H1 (cell line): ENCODE results near the gene RUFY4. TPM values are rescaled to one million over a fixed set of nuclear protein-coding genes. Genes with fewer than 3 reads are reported as not detected.

Source experiments
- CTCF ChIA-PET: fragments of 300-600 bp; sonication (Branson Sonifier 250); formaldehyde crosslinking; loops from one replicate; lab custom pipeline; 2021; ENCODE audit not compliant: partially characterized antibody; lab: Charles Lee
- POLR2A ChIA-PET: fragments of 300-600 bp; sonication (Branson Sonifier 250); formaldehyde crosslinking; loops from one replicate; lab custom pipeline; 2021; ENCODE audit warnings: inconsistent platforms; ENCODE audit not compliant: partially characterized antibody; lab: Charles Lee
- DNase-seq, 2 experiments: peaks; one replicate each; pipeline versions ENCODE4 v3.0.0 to v3.0.0-alpha.2; 2010 to 2022; ENCODE audit warnings: low spot score in 2 of 2, low read depth in 1 of 2, mixed read lengths in 1 of 2
- FAIRE-seq: peaks from 2 replicates; lab custom pipeline; 2011; peaks lifted over from hg19 to GRCh38; lab: Jason Lieb, UNC
- H2AFZ ChIP-seq: 2 replicates; pipeline ENCODE4 v1.8.1; 2012; ENCODE audit warnings: low read length, inconsistent platforms
- H2AK5ac ChIP-seq: 2 replicates; pipeline ENCODE4 v1.6.1; 2013; ENCODE audit warnings: low read depth, low read length
- H2BK120ac ChIP-seq: replicated peaks from 2 replicates; pipeline ENCODE3; 2013; ENCODE audit warnings: low read depth, low read length, inconsistent platforms
- H2BK12ac ChIP-seq: 2 replicates; pipeline ENCODE4 v1.6.1; 2013; ENCODE audit warnings: low read depth, low read length
- H2BK15ac ChIP-seq: 2 replicates; pipeline ENCODE4 v1.6.1; 2013; ENCODE audit warnings: low read length
- H2BK20ac ChIP-seq: 2 replicates; pipeline ENCODE4 v1.6.1; 2013; ENCODE audit warnings: low read length
- H2BK5ac ChIP-seq: 2 replicates; pipeline ENCODE4 v1.6.1; 2013; ENCODE audit warnings: low read depth, low read length
- H3K14ac ChIP-seq: 2 replicates; pipeline ENCODE4 v1.6.1; 2013; ENCODE audit warnings: inconsistent platforms; ENCODE audit not compliant: insufficient read length
- H3K18ac ChIP-seq: 2 replicates; pipeline ENCODE4 v1.6.1; 2013; ENCODE audit warnings: low read length; ENCODE audit errors: extremely low read depth
- H3K23ac ChIP-seq: 2 replicates; pipeline ENCODE4 v1.6.1; 2013; ENCODE audit warnings: inconsistent platforms; ENCODE audit not compliant: insufficient read length
- H3K23me2 ChIP-seq: 2 replicates; pipeline ENCODE4 v1.6.1; 2013; ENCODE audit warnings: low read depth, low read length
- H3K27ac ChIP-seq: 2 replicates; pipeline ENCODE4 v1.6.1; 2011; ENCODE audit warnings: low read depth, low read length, inconsistent platforms
- H3K27me3 ChIP-seq, 4 experiments: replicated peaks in 1 of 4; 1 replicate in 1 of 4; 2 replicates in 3 of 4; pipeline versions ENCODE4 v1.6.1 to v1.8.1; 2011 to 2013; ENCODE audit warnings: low read length in 3 of 4, mild to moderate bottlenecking in 3 of 4, inconsistent platforms in 2 of 4, mixed read lengths in 2 of 4, moderate library complexity in 1 of 4; ENCODE audit not compliant: control insufficient read depth in 3 of 4, insufficient read depth in 3 of 4; ENCODE audit errors: extremely low read depth in 1 of 4
- H3K36me3 ChIP-seq, 4 experiments: 2 replicates each; pipeline versions ENCODE4 v1.6.1 to v1.8.1; 2011 to 2013; ENCODE audit warnings: mild to moderate bottlenecking in 4 of 4, low read length in 3 of 4, moderate library complexity in 2 of 4, control low read depth in 1 of 4, inconsistent platforms in 1 of 4; ENCODE audit not compliant: insufficient read depth in 4 of 4, control insufficient read depth in 2 of 4
- H3K4ac ChIP-seq: replicated peaks from 2 replicates; pipeline ENCODE3; 2013; ENCODE audit warnings: low read length, low read depth, mixed read lengths, inconsistent platforms; ENCODE audit not compliant: insufficient read length
- H3K4me1 ChIP-seq, 4 experiments: replicated peaks in 1 of 4; 1 replicate in 1 of 4; 2 replicates in 3 of 4; pipeline versions ENCODE4 v1.6.1 to v1.8.1; 2011 to 2013; ENCODE audit warnings: low read length in 3 of 4, inconsistent platforms in 2 of 4, mixed read lengths in 1 of 4; ENCODE audit not compliant: insufficient read depth in 4 of 4, control insufficient read depth in 3 of 4
- H3K4me2 ChIP-seq, 2 experiments: 2 replicates each; pipeline versions ENCODE4 v1.6.1 to v1.8.1; 2011 to 2013; ENCODE audit warnings: low read depth in 2 of 2, low read length in 2 of 2, control low read depth in 1 of 2, inconsistent platforms in 1 of 2, mild to moderate bottlenecking in 1 of 2; ENCODE audit not compliant: insufficient read depth in 1 of 2
- H3K4me3 ChIP-seq, 4 experiments: fragments of 200-600, 300-600 bp in 1 of 4; sonication (generic), shearing (Covaris generic), sonication (Bioruptor Twin) in 1 of 4; 2 replicates each; pipeline versions ENCODE4 v1.5.1 to v1.8.1; 2011 to 2016; ENCODE audit warnings: low read length in 4 of 4, low read depth in 3 of 4, control low read depth in 2 of 4, inconsistent platforms in 2 of 4, mild to moderate bottlenecking in 2 of 4, mixed read lengths in 1 of 4, moderate library complexity in 1 of 4; ENCODE audit not compliant: insufficient read depth in 2 of 4; ENCODE audit errors: extremely low read depth in 1 of 4
- H3K56ac ChIP-seq: replicated peaks from 2 replicates; pipeline ENCODE3; 2013; ENCODE audit warnings: low read depth, mild to moderate bottlenecking, mixed read lengths, low read length, inconsistent platforms; ENCODE audit not compliant: insufficient read length
- H3K79me1 ChIP-seq: 2 replicates; pipeline ENCODE4 v1.6.1; 2013; ENCODE audit warnings: low read depth, low read length, control low read depth
- H3K79me2 ChIP-seq, 2 experiments: 2 replicates each; pipeline versions ENCODE4 v1.6.1 to v1.8.1; 2012 to 2013; ENCODE audit warnings: low read length in 2 of 2, mild to moderate bottlenecking in 2 of 2, inconsistent platforms in 1 of 2; ENCODE audit not compliant: insufficient read depth in 2 of 2, control insufficient read depth in 1 of 2
- H3K9ac ChIP-seq, 4 experiments: replicated peaks in 1 of 4; 1 replicate in 1 of 4; 2 replicates in 3 of 4; pipeline versions ENCODE4 v1.6.1 to v1.8.1; 2011 to 2013; ENCODE audit warnings: low read depth in 3 of 4, low read length in 3 of 4, control low read depth in 2 of 4, mild to moderate bottlenecking in 2 of 4, moderate library complexity in 2 of 4, inconsistent platforms in 1 of 4; ENCODE audit errors: extremely low read depth in 1 of 4
- H3K9me3 ChIP-seq, 2 experiments: 2 replicates each; pipeline versions ENCODE4 v1.6.1 to v1.8.1; 2012 to 2013; ENCODE audit warnings: mild to moderate bottlenecking in 2 of 2, moderate library complexity in 2 of 2, control low read depth in 1 of 2, inconsistent platforms in 1 of 2, low read depth in 1 of 2, low read length in 1 of 2, mixed read lengths in 1 of 2; ENCODE audit not compliant: insufficient read depth in 2 of 2
- H4K20me1 ChIP-seq, 2 experiments: replicated peaks in 1 of 2; 2 replicates each; pipeline versions ENCODE3 to v1.8.1; 2011 to 2013; ENCODE audit warnings: inconsistent platforms in 2 of 2, low read length in 2 of 2, mild to moderate bottlenecking in 1 of 2; ENCODE audit not compliant: insufficient read depth in 2 of 2, control insufficient read depth in 1 of 2
- H4K5ac ChIP-seq: 2 replicates; pipeline ENCODE4 v1.6.1; 2013; ENCODE audit warnings: low read length, low read depth, mixed read lengths, inconsistent platforms; ENCODE audit not compliant: insufficient read length
- H4K8ac ChIP-seq: 2 replicates; pipeline ENCODE4 v1.8.0; 2013; ENCODE audit warnings: mild to moderate bottlenecking, moderate library complexity, low read length, inconsistent platforms; ENCODE audit not compliant: insufficient read depth; ENCODE audit errors: extremely low read depth
- H4K91ac ChIP-seq: replicated peaks from 2 replicates; pipeline ENCODE3; 2013; ENCODE audit warnings: low read length, mixed read lengths, inconsistent platforms; ENCODE audit not compliant: insufficient read length
- CBX5 ChIP-seq: fragments of 300-800, 300-1000 bp; sonication (generic); IDR thresholded peaks from 2 replicates; pipeline ENCODE4 v1.7.1; 2016; ENCODE audit warnings: antibody characterized with exemption, low read length, low read depth
- GTF2F1 ChIP-seq: IDR thresholded peaks from 2 replicates; pipeline ENCODE4 v1.6.1; 2012; ENCODE audit warnings: low read depth, low read length, improper control_type of control experiment, borderline replicate concordance
- NANOG ChIP-seq: IDR thresholded peaks from 2 replicates; pipeline ENCODE4 v1.6.1; 2011; ENCODE audit warnings: low read length, low read depth, mild to moderate bottlenecking, inconsistent platforms; ENCODE audit not compliant: insufficient read depth, poor library complexity, severe bottlenecking
- RNF2 ChIP-seq: fragments of 200-900, 300-1000 bp; sonication (generic); IDR thresholded peaks from 2 replicates; pipeline ENCODE4 v1.7.1; 2016; ENCODE audit warnings: borderline replicate concordance, low read depth, mild to moderate bottlenecking, antibody characterized with exemption, low read length; ENCODE audit not compliant: poor library complexity, severe bottlenecking; ENCODE audit errors: missing control alignments
- SP4 ChIP-seq: IDR thresholded peaks from 2 replicates; pipeline ENCODE4 v1.6.1; 2012; ENCODE audit warnings: low read length, inconsistent platforms
- TAF1 ChIP-seq: IDR thresholded peaks from 2 replicates; pipeline ENCODE4 v1.6.1; 2011; ENCODE audit warnings: mild to moderate bottlenecking, low read depth, low read length
- TBP ChIP-seq: IDR thresholded peaks from 2 replicates; pipeline ENCODE4 v1.6.1; 2011; ENCODE audit warnings: low read depth, low read length, improper control_type of control experiment
- TEAD4 ChIP-seq: IDR thresholded peaks from 2 replicates; pipeline ENCODE4 v1.6.1; 2012; ENCODE audit warnings: low read depth, low read length, inconsistent platforms, mixed read lengths
- WGBS, 2 experiments: shearing (Covaris generic) in 1 of 2; methylation state at CpG; one replicate each; pipeline versions ENCODE4 v1.1.6 to v1.1.7; 2013 to 2015; ENCODE audit warnings: low lambda C conversion rate in 2 of 2, mixed read lengths in 2 of 2, inconsistent platforms in 1 of 2, low coverage in 1 of 2, missing lambda C conversion rate in 1 of 2; ENCODE audit not compliant: insufficient replicate concordance in 2 of 2, insufficient coverage in 1 of 2, insufficient read length in 1 of 2; ENCODE audit errors: extremely low coverage in 1 of 2, missing lambda C conversion rate in 1 of 2; 5-methylcytosine and 5-hydroxymethylcytosine counted together
- polyA plus RNA-seq, 7 experiments: library from polyadenylated mRNA; depleted of rRNA in 3 of 7; stranded (reverse) in 5 of 7; unstranded in 2 of 7; fragments of >200 nt in 5 of 7; fragments of 200-250 nt in 2 of 7; gene quantifications; 1 replicate in 5 of 7; 2 replicates in 1 of 7; 4 replicates in 1 of 7; pipeline versions ENCODE4 v1.2.1 to v1.2.3, GENCODE V29; 2011 to 2013; ENCODE audit warnings: missing spikeins in 2 of 7, mixed read lengths in 2 of 7
- total RNA-seq: library from RNA; stranded (reverse); fragmentation: NEBNext Ultra II Directional; extraction: Animal tissue kit (Norgen Biotek cat#: 25700); gene quantifications from 2 replicates; pipeline ENCODE4 v1.2.1, GENCODE V29; 2021

Gene RUFY4
- total and polyA plus RNA-seq, 2 of the 8 experiments (the other 6 are each of a cell fraction or from before 2014, with no cell fraction given), result 0.32 to 0.38 TPM

DNA sequence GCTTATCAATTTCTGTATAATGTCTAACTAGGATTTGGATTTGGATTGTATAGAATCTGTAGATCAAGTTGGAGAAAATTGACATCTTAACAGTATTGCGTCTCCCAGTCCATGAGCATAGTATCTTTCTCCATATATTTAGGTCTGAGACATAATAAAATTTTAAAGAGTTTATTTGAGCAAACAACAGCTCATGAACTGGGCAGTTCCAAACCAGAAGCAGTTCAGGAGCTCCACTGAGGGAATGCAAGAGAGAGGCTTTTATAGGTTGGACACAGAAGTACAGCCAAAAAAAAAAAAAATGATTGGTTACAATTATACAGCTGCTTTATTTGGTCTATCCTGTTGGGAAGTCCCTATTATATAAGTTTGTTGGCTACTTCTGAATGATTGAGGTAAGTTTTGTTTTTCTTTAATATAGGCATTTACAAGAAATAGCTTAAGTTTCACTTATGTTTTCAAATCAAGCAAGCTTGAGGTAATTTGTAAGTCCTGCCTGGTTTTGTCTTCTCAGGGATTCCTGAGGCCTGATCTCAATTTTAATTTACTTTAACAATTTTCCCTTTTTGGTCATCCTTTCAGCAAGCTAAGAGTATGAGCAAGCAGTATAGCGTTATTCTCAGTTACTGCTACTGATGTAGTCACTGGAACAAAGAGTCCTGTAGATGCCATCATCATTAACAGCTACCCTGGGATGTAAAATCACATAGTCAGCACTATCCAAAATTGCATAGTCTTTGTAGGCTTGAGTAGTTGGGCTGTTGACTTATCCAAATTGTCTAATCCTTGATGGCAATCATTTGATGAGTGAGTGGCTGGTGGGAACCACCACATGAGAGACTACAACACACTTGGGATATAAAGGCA lies 27.5 kb upstream of the RUFY4 start:
- Histone ChIP-seq H2BK5ac (no peak overlapping the region), H2BK20ac (no peak overlapping the region), H3K27ac (no peak overlapping the region), H3K27me3 (no peaks in the 10 kb centered on the region), H2AFZ (no peak overlapping the region), H4K8ac (no peak overlapping the region), H3K14ac (no peak overlapping the region), H4K20me1 (no peaks in the 10 kb centered on the region), H3K18ac (no peak overlapping the region), H4K91ac (no peak overlapping the region), H3K23me2 (no peaks in the 10 kb centered on the region), H3K4ac (no peak overlapping the region), H2AK5ac (no peak overlapping the region), H3K4me2 (no peak overlapping the region), H3K56ac (no peak overlapping the region), H2BK12ac (no peak overlapping the region), H3K79me1 (no peaks in the 10 kb centered on the region), H3K36me3 (no peaks in the 10 kb centered on the region), H2BK120ac (no peak overlapping the region), H3K9me3 (peaks cover 7 to 8% of the 10 kb centered on the region in 2 experiments; a peak in 2 of 4 replicates), H3K9ac (no peak overlapping the region), H3K4me3 (no peak overlapping the region), H3K4me1 (no peaks in the 10 kb centered on the region), H3K23ac (no peak overlapping the region), H3K79me2 (no peaks in the 10 kb centered on the region), H2BK15ac (no peak overlapping the region), H4K5ac (no peak overlapping the region)
- DNase-seq, result no peak
- WGBS, 2 experiments, result 85% methylated on average over 2 of the region's 2 CpGs; no CpG with 5 or more reads in 1 of the 2 experiments
- FAIRE-seq, result no peak
- ChIA-PET CTCF (interaction anchor here (0.6 to 4.5 kb wide), 16 partner anchors 8 to 259 kb away, joined by 3 to 19 read pairs (median 4); no protein-coding TSS in a partner anchor), POLR2A (no interaction called here)
- TF ChIP-seq GTF2F1 (no peak), TEAD4 (no peak), SP4 (no peak), NANOG (no peak), RNF2 (no peak), TBP (no peak), TAF1 (no peak), CBX5 (no peak)
